Suprapubic skin (tissue), 4 donors: ENCODE measurements around the gene TPRA1. TPM values are rescaled to one million over a fixed set of nuclear protein-coding genes. Genes with fewer than 3 reads are reported as not detected.

Experiments
- DNase-seq, 2 donors: peaks; one replicate each; pipeline ENCODE4 v3.0.0-alpha.2; 2019; ENCODE audit warnings: low spot score in 2 of 2
- H3K27ac ChIP-seq: fragments of 200-600 bp; sonication (generic); one replicate; pipeline ENCODE4 v1.5.1; 2019
- H3K27me3 ChIP-seq: fragments of 200-600 bp; sonication (generic); one replicate; pipeline ENCODE4 v1.5.1; 2019
- H3K36me3 ChIP-seq: fragments of 200-600 bp; sonication (generic); one replicate; pipeline ENCODE4 v1.5.1; 2019
- H3K4me1 ChIP-seq: fragments of 200-600 bp; sonication (generic); one replicate; pipeline ENCODE4 v1.5.1; 2019
- H3K4me3 ChIP-seq: fragments of 200-600 bp; sonication (generic); one replicate; pipeline ENCODE4 v1.5.1; 2019; ENCODE audit warnings: mild to moderate bottlenecking
- H3K9me3 ChIP-seq: fragments of 200-600 bp; sonication (generic); one replicate; pipeline ENCODE4 v1.5.1; 2019
- CTCF ChIP-seq, 2 donors: fragments of 200-600 bp in 1 of 2; fragments of 450-650 bp in 1 of 2; sonication (generic) in 1 of 2; IDR thresholded peaks; one replicate each; pipeline ENCODE4 v1.5.1; 2016 to 2019; ENCODE audit warnings: antibody characterized with exemption in 2 of 2, mild to moderate bottlenecking in 1 of 2, moderate library complexity in 1 of 2
- EP300 ChIP-seq: sonication (generic); formaldehyde crosslinking; IDR thresholded peaks from one replicate; pipeline ENCODE4 v1.6.1; 2017; ENCODE audit warnings: antibody characterized with exemption
- POLR2A ChIP-seq, 2 donors: fragments of 450-650 bp; IDR thresholded peaks; one replicate each; pipeline ENCODE4 v1.6.1; 2017; ENCODE audit warnings: antibody characterized with exemption in 2 of 2, mild to moderate bottlenecking in 2 of 2, moderate library complexity in 2 of 2
- POLR2AphosphoS5 ChIP-seq, 3 donors: sonication (generic); formaldehyde crosslinking; IDR thresholded peaks; one replicate each; pipeline ENCODE4 v1.6.1; 2017; ENCODE audit warnings: antibody characterized with exemption in 3 of 3
- WGBS: methylation state at CpG from one replicate; pipeline ENCODE4 v1.1.5; 2018; 5-methylcytosine and 5-hydroxymethylcytosine counted together
- total RNA-seq, 4 donors: library from RNA; depleted of rRNA; stranded (reverse); fragments of >200 nt; gene quantifications; one replicate each; pipeline ENCODE4 v1.1.0, GENCODE V29; 2016

The TPRA1 gene
- total RNA-seq, 4 donors from 2014 or later = 43.7 to 82.3 (median 64.3) TPM

- no peak for TF ChIP-seq EP300
- TF ChIP-seq CTCF (IDR thresholded peaks at IDR 0.05) = no peak
- TF ChIP-seq POLR2AphosphoS5 (IDR thresholded peaks at IDR 0.05) = no peak
- no peak for TF ChIP-seq POLR2A (IDR thresholded peaks at IDR 0.05)
- DNase-seq = no peak
- Histone ChIP-seq H3K27ac (no peak overlapping the region), H3K27me3 (no peaks in the 10 kb centered on the region), H3K4me1 (peaks cover 16% of the 10 kb centered on the region), H3K36me3 (no peaks in the 10 kb centered on the region), H3K9me3 (no peaks in the 10 kb centered on the region), H3K4me3 (no peak overlapping the region)
- 85% methylated on average over 7 of the region's 7 CpGs for WGBS
These were observed 39.4 kb downstream of the TPRA1 start for GRCh38 chr3:127551178-127551577.

GRCh38 chr3:127550468-127551157 is 39.9 kb downstream of the TPRA1 start:
- no peak for DNase-seq
- WGBS = 83% methylated on average over 9 of the region's 9 CpGs
- Histone ChIP-seq H3K27me3 (no peaks in the 10 kb centered on the region), H3K4me1 (peaks cover 16% of the 10 kb centered on the region), H3K4me3 (no peak overlapping the region), H3K9me3 (no peaks in the 10 kb centered on the region), H3K36me3 (no peaks in the 10 kb centered on the region), H3K27ac (no peak overlapping the region)
- TF ChIP-seq POLR2AphosphoS5 (IDR thresholded peaks at IDR 0.05) (no peak), EP300 (no peak), CTCF (IDR thresholded peaks at IDR 0.05) (no peak), POLR2A (IDR thresholded peaks at IDR 0.05) (no peak)

- H3K27me3 ChIP-seq = no peaks in the 10 kb centered on the region
- no peak overlapping the region for H3K4me3 ChIP-seq
- H3K9me3 ChIP-seq = no peaks in the 10 kb centered on the region
- no peak for DNase-seq
- no peak overlapping the region for H3K27ac ChIP-seq
- WGBS = 53% methylated on average over 8 of the region's 9 CpGs
- TF ChIP-seq POLR2AphosphoS5 (IDR thresholded peaks at IDR 0.05) (no peak), EP300 (no peak), POLR2A (IDR thresholded peaks at IDR 0.05) (no peak), CTCF (IDR thresholded peaks at IDR 0.05) (no peak)
- H3K4me1 ChIP-seq = peaks cover 16% of the 10 kb centered on the region
- no peaks in the 10 kb centered on the region for H3K36me3 ChIP-seq
These were observed 40.6 kb downstream of the TPRA1 start for GRCh38 chr3:127549826-127550467.

GRCh38 chr3:127547761-127548605 is 42.5 kb downstream of the TPRA1 start:
- peak in 1 of 2 donors; percentile 78 for DNase-seq
- 14% methylated on average over 12 of the region's 42 CpGs for WGBS
- no peaks in the 10 kb centered on the region for H3K36me3 ChIP-seq
- H3K4me3 ChIP-seq = peak overlapping the region; percentile 55
- H3K4me1 ChIP-seq = peaks cover 16% of the 10 kb centered on the region
- no peak for TF ChIP-seq EP300
- no peak for TF ChIP-seq POLR2AphosphoS5 (IDR thresholded peaks at IDR 0.05)
- TF ChIP-seq CTCF (IDR thresholded peaks at IDR 0.05) = peak; percentile 15 to 87
- no peak for TF ChIP-seq POLR2A (IDR thresholded peaks at IDR 0.05)
- no peak overlapping the region for H3K27ac ChIP-seq
- H3K9me3 ChIP-seq = no peaks in the 10 kb centered on the region
- no peaks in the 10 kb centered on the region for H3K27me3 ChIP-seq
